Ishikawa (cell line): ENCODE data around the gene OXCT1.
A peak's percentile ranks its signal among the peaks of the same experiment; 100 is the strongest.

Source experiments
- CEBPB ChIP-seq: IDR thresholded peaks from 2 replicates; pipeline ENCODE4 v1.6.1; 2012
- CREB1 ChIP-seq: IDR thresholded peaks from 2 replicates; pipeline ENCODE4 v1.6.1; 2012; ENCODE audit warnings: low read depth
- EGR1 ChIP-seq: IDR thresholded peaks from 2 replicates; pipeline ENCODE4 v1.6.1; 2012
- EP300 ChIP-seq: IDR thresholded peaks from 2 replicates; pipeline ENCODE4 v1.6.1; 2012; ENCODE audit warnings: borderline replicate concordance
- FOXM1 ChIP-seq: IDR thresholded peaks from 2 replicates; pipeline ENCODE4 v1.6.1; 2012; ENCODE audit warnings: low read depth, borderline replicate concordance
- NFIC ChIP-seq: IDR thresholded peaks from 2 replicates; pipeline ENCODE4 v1.6.1; 2012
- RAD21 ChIP-seq: IDR thresholded peaks from 2 replicates; pipeline ENCODE4 v1.6.1; 2012; ENCODE audit warnings: low read depth
- TAF1 ChIP-seq: IDR thresholded peaks from 2 replicates; pipeline ENCODE4 v1.6.1; 2012; ENCODE audit warnings: low read depth, mild to moderate bottlenecking
- TCF12 ChIP-seq: IDR thresholded peaks from 2 replicates; pipeline ENCODE4 v1.6.1; 2012; ENCODE audit warnings: low read depth
- TEAD4 ChIP-seq: IDR thresholded peaks from 2 replicates; pipeline ENCODE4 v1.6.1; 2012
- YY1 ChIP-seq: IDR thresholded peaks from 2 replicates; pipeline ENCODE4 v1.6.1; 2012; ENCODE audit warnings: low read depth
- ZBTB7A ChIP-seq: IDR thresholded peaks from 2 replicates; pipeline ENCODE4 v1.6.1; 2012; ENCODE audit warnings: low read depth
- TF ChIP-seq, protein P1 (sequence below): IDR thresholded peaks from 2 replicates; pipeline ENCODE4 v1.6.1; 2012; ENCODE audit warnings: low read depth, mild to moderate bottlenecking
- TF ChIP-seq, protein P2 (sequence below): IDR thresholded peaks from 2 replicates; pipeline ENCODE4 v1.6.1; 2012
- TF ChIP-seq, protein P3 (sequence below): IDR thresholded peaks from 2 replicates; pipeline ENCODE4 v1.6.1; 2012

Gene OXCT1

GRCh38 chr5:41793141-41793770, 77.0 kb downstream of the OXCT1 start:
- TF ChIP-seq, protein P1, sequence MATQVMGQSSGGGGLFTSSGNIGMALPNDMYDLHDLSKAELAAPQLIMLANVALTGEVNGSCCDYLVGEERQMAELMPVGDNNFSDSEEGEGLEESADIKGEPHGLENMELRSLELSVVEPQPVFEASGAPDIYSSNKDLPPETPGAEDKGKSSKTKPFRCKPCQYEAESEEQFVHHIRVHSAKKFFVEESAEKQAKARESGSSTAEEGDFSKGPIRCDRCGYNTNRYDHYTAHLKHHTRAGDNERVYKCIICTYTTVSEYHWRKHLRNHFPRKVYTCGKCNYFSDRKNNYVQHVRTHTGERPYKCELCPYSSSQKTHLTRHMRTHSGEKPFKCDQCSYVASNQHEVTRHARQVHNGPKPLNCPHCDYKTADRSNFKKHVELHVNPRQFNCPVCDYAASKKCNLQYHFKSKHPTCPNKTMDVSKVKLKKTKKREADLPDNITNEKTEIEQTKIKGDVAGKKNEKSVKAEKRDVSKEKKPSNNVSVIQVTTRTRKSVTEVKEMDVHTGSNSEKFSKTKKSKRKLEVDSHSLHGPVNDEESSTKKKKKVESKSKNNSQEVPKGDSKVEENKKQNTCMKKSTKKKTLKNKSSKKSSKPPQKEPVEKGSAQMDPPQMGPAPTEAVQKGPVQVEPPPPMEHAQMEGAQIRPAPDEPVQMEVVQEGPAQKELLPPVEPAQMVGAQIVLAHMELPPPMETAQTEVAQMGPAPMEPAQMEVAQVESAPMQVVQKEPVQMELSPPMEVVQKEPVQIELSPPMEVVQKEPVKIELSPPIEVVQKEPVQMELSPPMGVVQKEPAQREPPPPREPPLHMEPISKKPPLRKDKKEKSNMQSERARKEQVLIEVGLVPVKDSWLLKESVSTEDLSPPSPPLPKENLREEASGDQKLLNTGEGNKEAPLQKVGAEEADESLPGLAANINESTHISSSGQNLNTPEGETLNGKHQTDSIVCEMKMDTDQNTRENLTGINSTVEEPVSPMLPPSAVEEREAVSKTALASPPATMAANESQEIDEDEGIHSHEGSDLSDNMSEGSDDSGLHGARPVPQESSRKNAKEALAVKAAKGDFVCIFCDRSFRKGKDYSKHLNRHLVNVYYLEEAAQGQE: no peak
- TF ChIP-seq, protein P2, sequence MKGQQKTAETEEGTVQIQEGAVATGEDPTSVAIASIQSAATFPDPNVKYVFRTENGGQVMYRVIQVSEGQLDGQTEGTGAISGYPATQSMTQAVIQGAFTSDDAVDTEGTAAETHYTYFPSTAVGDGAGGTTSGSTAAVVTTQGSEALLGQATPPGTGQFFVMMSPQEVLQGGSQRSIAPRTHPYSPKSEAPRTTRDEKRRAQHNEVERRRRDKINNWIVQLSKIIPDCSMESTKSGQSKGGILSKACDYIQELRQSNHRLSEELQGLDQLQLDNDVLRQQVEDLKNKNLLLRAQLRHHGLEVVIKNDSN: peak; percentile 63
- peak; percentile 73 for TF ChIP-seq NFIC
- TF ChIP-seq ZBTB7A: no peak
- no peak for TF ChIP-seq RAD21
- no peak for TF ChIP-seq CEBPB
- TF ChIP-seq TAF1: no peak
- no peak for TF ChIP-seq CREB1
- TF ChIP-seq TCF12: peak; percentile 25; the same call in 1 of the 2 replicates
- TF ChIP-seq, protein P3, sequence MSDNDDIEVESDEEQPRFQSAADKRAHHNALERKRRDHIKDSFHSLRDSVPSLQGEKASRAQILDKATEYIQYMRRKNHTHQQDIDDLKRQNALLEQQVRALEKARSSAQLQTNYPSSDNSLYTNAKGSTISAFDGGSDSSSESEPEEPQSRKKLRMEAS: no peak
- no peak for TF ChIP-seq TEAD4
- no peak for TF ChIP-seq EGR1
- peak; percentile 33; the same call in 1 of the 2 replicates for TF ChIP-seq EP300

GRCh38 chr5:41790038-41790776, 80.0 kb downstream of the OXCT1 start:
- no peak for TF ChIP-seq FOXM1
- no peak for TF ChIP-seq EGR1
- TF ChIP-seq ZBTB7A: no peak
- TF ChIP-seq, protein P1: no peak
- TF ChIP-seq CREB1: no peak
- TF ChIP-seq TAF1: no peak
- no peak for TF ChIP-seq NFIC
- TF ChIP-seq, protein P3: no peak
- TF ChIP-seq EP300: no peak
- TF ChIP-seq CEBPB: no peak

DNA sequence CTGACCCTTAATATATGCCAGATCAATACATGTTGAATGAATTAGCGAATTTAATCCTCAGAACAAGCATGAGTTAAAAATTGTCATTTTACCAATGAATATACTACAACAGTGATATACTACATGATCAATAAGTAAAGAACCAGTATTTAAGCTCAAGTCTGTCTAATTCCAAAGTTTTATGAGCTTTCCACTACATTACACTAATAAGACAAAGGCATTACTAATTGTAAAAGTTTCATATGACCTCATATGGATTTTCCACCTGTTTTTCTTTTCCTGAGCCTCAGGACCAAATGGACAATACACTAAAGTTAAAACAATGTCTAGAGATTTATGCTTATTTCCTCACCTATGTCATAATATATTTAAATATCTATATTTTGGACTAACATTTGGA, 80.8 kb downstream of the OXCT1 start:
- no peak for TF ChIP-seq NFIC
- TF ChIP-seq EGR1: no peak
- TF ChIP-seq TAF1: no peak
- TF ChIP-seq ZBTB7A: no peak
- TF ChIP-seq, protein P1: no peak
- no peak for TF ChIP-seq RAD21
- no peak for TF ChIP-seq YY1
- TF ChIP-seq CEBPB: no peak
- no peak for TF ChIP-seq FOXM1

- TF ChIP-seq, protein P1: no peak
- TF ChIP-seq CEBPB: no peak
- TF ChIP-seq NFIC: peak; percentile 68
Measured at GRCh38 chr5:41788941-41789368, 81.3 kb downstream of the OXCT1 start.
